Endothelial cell of umbilical vein (primary cell): ENCODE data around the gene GARIN1A. TPM values are rescaled to one million over a fixed set of nuclear protein-coding genes. Genes with fewer than 3 reads are reported as not detected.

Source experiments
- BruUV-seq: library from RNA; stranded (reverse); fragments of 400-500 nt; replicated peaks from 2 replicates; lab custom pipeline; 2021; lab: Mats Ljungman, UMichigan
- CTCF ChIA-PET: fragments of 300-600, 350-600 bp; sonication (Branson Sonifier 250); formaldehyde crosslinking; loops from one replicate; lab custom pipeline; 2021; ENCODE audit warnings: antibody characterized with exemption, inconsistent platforms; lab: Charles Lee
- POLR2A ChIA-PET: fragments of 300-600, 350-600 bp; sonication (Branson Sonifier 250); formaldehyde crosslinking; loops from one replicate; lab custom pipeline; 2021; ENCODE audit warnings: antibody characterized with exemption, inconsistent platforms; lab: Charles Lee
- DNase-seq: peaks from one replicate; pipeline ENCODE4 v3.0.0-alpha.2; 2011; ENCODE audit warnings: low read depth, low spot score
- FAIRE-seq: peaks from 2 replicates; lab custom pipeline; 2011; peaks lifted over from hg19 to GRCh38; lab: Jason Lieb, UNC
- H2AFZ ChIP-seq: 2 replicates; pipeline ENCODE4 v1.6.0; 2012; ENCODE audit warnings: low read depth, low read length, control low read depth, inconsistent platforms
- H3K27ac ChIP-seq: 2 replicates; pipeline ENCODE4 v1.5.1; 2011; ENCODE audit warnings: low read depth, mild to moderate bottlenecking, control low read depth, low read length, moderate library complexity; ENCODE audit not compliant: insufficient read depth
- H3K27me3 ChIP-seq, 2 experiments: 2 replicates each; pipeline versions ENCODE4 v1.6.0 to v1.6.1; 2011; ENCODE audit warnings: low read length in 2 of 2, mixed read lengths in 1 of 2; ENCODE audit not compliant: control insufficient read depth in 2 of 2, insufficient read depth in 2 of 2
- H3K36me3 ChIP-seq, 2 experiments: 2 replicates in 1 of 2; 3 replicates in 1 of 2; pipeline ENCODE4 v1.5.1; 2011; ENCODE audit warnings: low read length in 2 of 2, mild to moderate bottlenecking in 1 of 2, moderate library complexity in 1 of 2; ENCODE audit not compliant: control insufficient read depth in 2 of 2, insufficient read depth in 2 of 2; ENCODE audit errors: extremely low read depth in 1 of 2
- H3K4me1 ChIP-seq: 3 replicates; pipeline ENCODE4 v1.5.1; 2011; ENCODE audit warnings: mild to moderate bottlenecking, low read length; ENCODE audit not compliant: control insufficient read depth, insufficient read depth; ENCODE audit errors: extremely low read depth
- H3K4me2 ChIP-seq: 2 replicates; pipeline ENCODE4 v1.6.1; 2011; ENCODE audit warnings: low read length, control low read depth, mixed read lengths; ENCODE audit not compliant: insufficient read depth
- H3K4me3 ChIP-seq, 3 experiments: fragments of 200-600 bp in 1 of 3; sonication (generic), shearing (Covaris generic) in 1 of 3; replicated peaks in 1 of 3; 2 replicates each; pipeline ENCODE4 v1.5.1; 2011 to 2016; ENCODE audit warnings: control low read depth in 3 of 3, low read length in 3 of 3, mild to moderate bottlenecking in 2 of 3, inconsistent platforms in 1 of 3, low read depth in 1 of 3, moderate library complexity in 1 of 3; ENCODE audit not compliant: insufficient read depth in 1 of 3
- H3K79me2 ChIP-seq: 2 replicates; pipeline ENCODE4 v1.6.0; 2012; ENCODE audit warnings: low read length, inconsistent platforms; ENCODE audit not compliant: control insufficient read depth, insufficient read depth
- H3K9ac ChIP-seq: replicated peaks from 2 replicates; pipeline ENCODE3; 2011; ENCODE audit warnings: low read length, control low read depth; ENCODE audit not compliant: insufficient read depth; ENCODE audit errors: extremely low read depth
- H3K9me1 ChIP-seq: replicated peaks from 3 replicates; pipeline ENCODE4 v1.6.0; 2011; ENCODE audit warnings: mild to moderate bottlenecking, low read length; ENCODE audit not compliant: control insufficient read depth, insufficient read depth; ENCODE audit errors: extremely low read depth
- H3K9me3 ChIP-seq: replicated peaks from 2 replicates; pipeline ENCODE4 v1.5.1; 2012; ENCODE audit warnings: low read length, inconsistent platforms; ENCODE audit not compliant: control insufficient read depth, insufficient read depth
- H4K20me1 ChIP-seq: replicated peaks from 2 replicates; pipeline ENCODE3; 2011; ENCODE audit warnings: mild to moderate bottlenecking, low read length; ENCODE audit not compliant: control insufficient read depth, insufficient read depth; ENCODE audit errors: extremely low read depth
- CTCF ChIP-seq, 2 donors: IDR thresholded peaks; 1 replicate in 1 of 2; 2 replicates in 1 of 2; pipeline ENCODE4 v1.5.1; 2011; ENCODE audit warnings: low read length in 2 of 2, mild to moderate bottlenecking in 2 of 2, moderate library complexity in 2 of 2, control low read depth in 1 of 2, inconsistent platforms in 1 of 2, low read depth in 1 of 2; ENCODE audit not compliant: insufficient read depth in 1 of 2; ENCODE audit errors: extremely low read depth in 1 of 2
- EZH2 ChIP-seq: IDR thresholded peaks from 2 replicates; pipeline ENCODE4 v1.6.1; 2012; ENCODE audit warnings: borderline replicate concordance, low read depth, mild to moderate bottlenecking, moderate library complexity, low read length, inconsistent platforms; ENCODE audit not compliant: severe bottlenecking
- FOS ChIP-seq: IDR thresholded peaks from 2 replicates; pipeline ENCODE4 v1.6.1; 2011; ENCODE audit warnings: mild to moderate bottlenecking, low read length, moderate library complexity, borderline replicate concordance; ENCODE audit not compliant: insufficient read depth
- GATA2 ChIP-seq: IDR thresholded peaks from 2 replicates; pipeline ENCODE4 v1.7.0; 2011; ENCODE audit warnings: low read depth, mild to moderate bottlenecking, moderate library complexity, mixed read lengths, low read length; ENCODE audit not compliant: insufficient read length, insufficient read depth
- JUN ChIP-seq: IDR thresholded peaks from 2 replicates; pipeline ENCODE4 v1.6.1; 2011; ENCODE audit warnings: borderline replicate concordance, low read depth; ENCODE audit not compliant: insufficient read length, insufficient read depth
- MAX ChIP-seq: IDR thresholded peaks from 2 replicates; pipeline ENCODE4 v1.6.1; 2011; ENCODE audit not compliant: insufficient read depth, insufficient read length
- POLR2A ChIP-seq: IDR thresholded peaks from 2 replicates; pipeline ENCODE4 v1.6.1; 2012; ENCODE audit warnings: low read depth, mild to moderate bottlenecking, control low read depth, low read length
- dilution Hi-C: fragments of 300-500 bp; cut with MboI; formaldehyde crosslinking; loops from one replicate; pipeline ENCODE4 v1.15.0; 2019; ENCODE audit warnings: low sequenced_read_pairs; ENCODE audit not compliant: extremely low pct_ligation_motif_present
- intact Hi-C: fragments of 100-400 bp; cut with micrococcal nuclease; formaldehyde crosslinking; loops from one replicate; pipeline ENCODE4 v1.10.0; 2022
- polyA plus RNA-seq, 4 experiments: library from polyadenylated mRNA; depleted of rRNA in 3 of 4; stranded (reverse) in 3 of 4; unstranded in 1 of 4; fragments of >200 nt; gene quantifications; 2 replicates each; pipeline versions ENCODE4 v1.2.1 to v1.2.3, GENCODE V29; 2011 to 2012; ENCODE audit warnings: missing spikeins in 1 of 4
- total RNA-seq: library from RNA; stranded (reverse); gene quantifications from 2 replicates; pipeline ENCODE4 v1.2.3, GENCODE V29; 2021

The GARIN1A gene
- total and polyA plus RNA-seq, 2 donors (not counting 3 experiments of a cell fraction or from before 2014, with no cell fraction given), result 0.65 to 3.6 TPM

- Histone ChIP-seq H3K4me3 (no peak overlapping the region), H3K9me1 (no peaks in the 10 kb centered on the region), H3K9ac (no peak overlapping the region), H3K4me1 (no peaks in the 10 kb centered on the region), H3K27me3 (peaks cover 2 to 8% of the 10 kb centered on the region in 2 experiments), H4K20me1 (peaks cover 2% of the 10 kb centered on the region), H2AFZ (no peak overlapping the region), H3K79me2 (no peaks in the 10 kb centered on the region), H3K9me3 (no peaks in the 10 kb centered on the region), H3K27ac (no peak overlapping the region), H3K4me2 (no peak overlapping the region), H3K36me3 (no peaks in the 10 kb centered on the region)
- intact Hi-C loops, result no loop called here
- no TSS peak for BruUV-seq
- peak; percentile 40 for FAIRE-seq
- POLR2A ChIA-PET, result no interaction called here
- dilution Hi-C loops, result no loop called here
- CTCF ChIA-PET, result interaction anchor here (1.0 to 2.1 kb wide), 6 partner anchors 10 to 211 kb away, joined by 3 to 6 read pairs (median 3); no protein-coding TSS in a partner anchor
- peak; percentile 46 for DNase-seq
- peak; percentile 35 to 73 for TF ChIP-seq CTCF (IDR thresholded peaks at IDR 0.05; ENCODE audit: extremely low read depth in 1 of 2, insufficient read depth in 1 of 2, low read depth in 1 of 2, low read length in 2 of 2)
- no peak for TF ChIP-seq GATA2
Measured at GRCh38 chr7:128672927-128673517, 930 bp downstream of the GARIN1A start.

GRCh38 chr7:128673571-128673970, 1.5 kb downstream of the GARIN1A start:
- no TSS peak for BruUV-seq
- H3K9me3 ChIP-seq, result no peaks in the 10 kb centered on the region
- no peaks in the 10 kb centered on the region for H3K36me3 ChIP-seq
- H3K9ac ChIP-seq, result no peak overlapping the region
- no peak overlapping the region for H2AFZ ChIP-seq
- intact Hi-C loops, result no loop called here
- no peak overlapping the region for H3K4me2 ChIP-seq
- CTCF ChIA-PET, result interaction anchor here (1.0 to 2.1 kb wide), 5 partner anchors 9 to 199 kb away, joined by 3 to 6 read pairs (median 3); partner anchors contain the start of gene ATP6V1F
- DNase-seq, result no peak
- H3K4me3 ChIP-seq, result no peak overlapping the region
- H3K27ac ChIP-seq, result no peak overlapping the region
- H3K9me1 ChIP-seq, result no peaks in the 10 kb centered on the region
- dilution Hi-C loops, result no loop called here
- H3K79me2 ChIP-seq, result no peaks in the 10 kb centered on the region
- TF ChIP-seq POLR2A (no peak), GATA2 (no peak), MAX (no peak), JUN (no peak), FOS (no peak), EZH2 (no peak)
- H4K20me1 ChIP-seq, result no peaks in the 10 kb centered on the region
- H3K4me1 ChIP-seq, result no peaks in the 10 kb centered on the region
- no peak for FAIRE-seq
- H3K27me3 ChIP-seq, result peaks cover 2 to 8% of the 10 kb centered on the region in 2 experiments
- POLR2A ChIA-PET, result no interaction called here
